ENCODE results near the gene ZNF346.

Gene ZNF346

GRCh38 chr5:177107159-177107558 lies 84.7 kb downstream of the ZNF346 start:
- Histone ChIP-seq H3K36me3 (ENCODE audit: insufficient read depth, low read length) (no peaks in the 10 kb centered on the region), H2AFZ (ENCODE audit: low read depth, low read length) (no peak overlapping the region), H3K9me3 (ENCODE audit: low read length) (no peaks in the 10 kb centered on the region), H3K4me1 (ENCODE audit: insufficient read depth, low read length) (no peaks in the 10 kb centered on the region), H3K27me3 (ENCODE audit: insufficient read depth, low read length) (peaks cover 2% of the 10 kb centered on the region), H3K4me3 (ENCODE audit: low read length) (no peak overlapping the region)

- Histone ChIP-seq H3K36me3 (ENCODE audit: insufficient read depth, low read length) (no peaks in the 10 kb centered on the region), H2AFZ (ENCODE audit: low read depth, low read length) (no peak overlapping the region)
Measured at GRCh38 chr5:177109810-177110209, 87.3 kb downstream of the ZNF346 start.

GRCh38 chr5:177111720-177112394 lies 89.4 kb downstream of the ZNF346 start:
- no peaks in the 10 kb centered on the region for H3K9me3 ChIP-seq (ENCODE audit: low read length)
- no peak overlapping the region for H2AFZ ChIP-seq (ENCODE audit: low read depth, low read length)
- no peaks in the 10 kb centered on the region for H3K4me1 ChIP-seq (ENCODE audit: insufficient read depth, low read length)
- H3K4me3 ChIP-seq (ENCODE audit: low read length) = no peak overlapping the region
- H3K27me3 ChIP-seq (ENCODE audit: insufficient read depth, low read length) = no peaks in the 10 kb centered on the region
- H3K36me3 ChIP-seq (ENCODE audit: insufficient read depth, low read length) = no peaks in the 10 kb centered on the region

More at GRCh38 chr5:177109810-177110209, 87.3 kb downstream of the ZNF346 start:
- H3K27me3 ChIP-seq (ENCODE audit: insufficient read depth, low read length) = no peaks in the 10 kb centered on the region
- no peaks in the 10 kb centered on the region for H3K4me1 ChIP-seq (ENCODE audit: insufficient read depth, low read length)
- H3K4me3 ChIP-seq (ENCODE audit: low read length) = no peak overlapping the region
- H3K9me3 ChIP-seq (ENCODE audit: low read length) = no peaks in the 10 kb centered on the region

- no peaks in the 10 kb centered on the region for H3K27me3 ChIP-seq (ENCODE audit: insufficient read depth, low read length)
- no peaks in the 10 kb centered on the region for H3K9me3 ChIP-seq (ENCODE audit: low read length)
- H3K36me3 ChIP-seq (ENCODE audit: insufficient read depth, low read length) = no peaks in the 10 kb centered on the region
- no peaks in the 10 kb centered on the region for H3K4me1 ChIP-seq (ENCODE audit: insufficient read depth, low read length)
- no peak overlapping the region for H3K4me3 ChIP-seq (ENCODE audit: low read length)
- H2AFZ ChIP-seq (ENCODE audit: low read depth, low read length) = no peak overlapping the region
Measured at GRCh38 chr5:177112589-177113220, 90.2 kb downstream of the ZNF346 start.

- H2AFZ ChIP-seq (ENCODE audit: low read depth, low read length) = no peak overlapping the region
- no peaks in the 10 kb centered on the region for H3K4me1 ChIP-seq (ENCODE audit: insufficient read depth, low read length)
- no peaks in the 10 kb centered on the region for H3K27me3 ChIP-seq (ENCODE audit: insufficient read depth, low read length)
- H3K36me3 ChIP-seq (ENCODE audit: insufficient read depth, low read length) = no peaks in the 10 kb centered on the region
- H3K4me3 ChIP-seq (ENCODE audit: low read length) = no peak overlapping the region
- H3K9me3 ChIP-seq (ENCODE audit: low read length) = no peaks in the 10 kb centered on the region
Measured at GRCh38 chr5:177113566-177114424, 91.3 kb downstream of the ZNF346 start.

- H3K27me3 ChIP-seq (ENCODE audit: insufficient read depth, low read length) = no peaks in the 10 kb centered on the region
- H3K4me3 ChIP-seq (ENCODE audit: low read length) = no peak overlapping the region
- H3K36me3 ChIP-seq (ENCODE audit: insufficient read depth, low read length) = no peaks in the 10 kb centered on the region
- H3K4me1 ChIP-seq (ENCODE audit: insufficient read depth, low read length) = no peaks in the 10 kb centered on the region
- no peaks in the 10 kb centered on the region for H3K9me3 ChIP-seq (ENCODE audit: low read length)
- no peak overlapping the region for H2AFZ ChIP-seq (ENCODE audit: low read depth, low read length)
Measured at GRCh38 chr5:177116631-177117373, 94.3 kb downstream of the ZNF346 start.

- no peaks in the 10 kb centered on the region for H3K9me3 ChIP-seq (ENCODE audit: low read length)
- no peaks in the 10 kb centered on the region for H3K4me1 ChIP-seq (ENCODE audit: insufficient read depth, low read length)
- H2AFZ ChIP-seq (ENCODE audit: low read depth, low read length) = no peak overlapping the region
Measured at GRCh38 chr5:177117441-177118045, 95.0 kb downstream of the ZNF346 start.

GRCh38 chr5:177122566-177122965 lies 100.1 kb downstream of the ZNF346 start:
- H3K4me1 ChIP-seq (ENCODE audit: insufficient read depth, low read length) = no peaks in the 10 kb centered on the region
- no peaks in the 10 kb centered on the region for H3K27me3 ChIP-seq (ENCODE audit: insufficient read depth, low read length)
- no peak overlapping the region for H3K4me3 ChIP-seq (ENCODE audit: low read length)
- no peak overlapping the region for H2AFZ ChIP-seq (ENCODE audit: low read depth, low read length)
- H3K36me3 ChIP-seq (ENCODE audit: insufficient read depth, low read length) = no peaks in the 10 kb centered on the region
- no peaks in the 10 kb centered on the region for H3K9me3 ChIP-seq (ENCODE audit: low read length)

More at GRCh38 chr5:177117441-177118045, 95.0 kb downstream of the ZNF346 start:
- Histone ChIP-seq H3K27me3 (ENCODE audit: insufficient read depth, low read length) (no peaks in the 10 kb centered on the region), H3K36me3 (ENCODE audit: insufficient read depth, low read length) (no peaks in the 10 kb centered on the region), H3K4me3 (ENCODE audit: low read length) (no peak overlapping the region)

- no peaks in the 10 kb centered on the region for H3K4me1 ChIP-seq (ENCODE audit: insufficient read depth, low read length)
- H2AFZ ChIP-seq (ENCODE audit: low read depth, low read length) = no peak overlapping the region
- no peak overlapping the region for H3K4me3 ChIP-seq (ENCODE audit: low read length)
- no peaks in the 10 kb centered on the region for H3K36me3 ChIP-seq (ENCODE audit: insufficient read depth, low read length)
- H3K9me3 ChIP-seq (ENCODE audit: low read length) = no peaks in the 10 kb centered on the region
- no peaks in the 10 kb centered on the region for H3K27me3 ChIP-seq (ENCODE audit: insufficient read depth, low read length)
Measured at GRCh38 chr5:177123789-177124485, 101.4 kb downstream of the ZNF346 start.

- H3K27me3 ChIP-seq (ENCODE audit: insufficient read depth, low read length) = no peaks in the 10 kb centered on the region
- no peak overlapping the region for H2AFZ ChIP-seq (ENCODE audit: low read depth, low read length)
- H3K4me3 ChIP-seq (ENCODE audit: low read length) = no peak overlapping the region
- H3K4me1 ChIP-seq (ENCODE audit: insufficient read depth, low read length) = no peaks in the 10 kb centered on the region
- H3K36me3 ChIP-seq (ENCODE audit: insufficient read depth, low read length) = no peaks in the 10 kb centered on the region
- no peaks in the 10 kb centered on the region for H3K9me3 ChIP-seq (ENCODE audit: low read length)
Measured at GRCh38 chr5:177124486-177124991, 102.0 kb downstream of the ZNF346 start.

GRCh38 chr5:177126771-177127170 lies 104.3 kb downstream of the ZNF346 start:
- H3K9me3 ChIP-seq (ENCODE audit: low read length) = no peaks in the 10 kb centered on the region
- H3K4me3 ChIP-seq (ENCODE audit: low read length) = no peak overlapping the region
- H3K36me3 ChIP-seq (ENCODE audit: insufficient read depth, low read length) = no peaks in the 10 kb centered on the region
- H3K4me1 ChIP-seq (ENCODE audit: insufficient read depth, low read length) = no peaks in the 10 kb centered on the region
- H3K27me3 ChIP-seq (ENCODE audit: insufficient read depth, low read length) = no peaks in the 10 kb centered on the region
- no peak overlapping the region for H2AFZ ChIP-seq (ENCODE audit: low read depth, low read length)

- Histone ChIP-seq H3K27me3 (ENCODE audit: insufficient read depth, low read length) (no peaks in the 10 kb centered on the region), H3K4me3 (ENCODE audit: low read length) (no peak overlapping the region), H3K9me3 (ENCODE audit: low read length) (no peaks in the 10 kb centered on the region), H3K4me1 (ENCODE audit: insufficient read depth, low read length) (no peaks in the 10 kb centered on the region), H3K36me3 (ENCODE audit: insufficient read depth, low read length) (no peaks in the 10 kb centered on the region), H2AFZ (ENCODE audit: low read depth, low read length) (no peak overlapping the region)
Measured at GRCh38 chr5:177128551-177128981, 106.1 kb downstream of the ZNF346 start.

Measured in neuron (in vitro differentiated cells).